Stimulated activated naive CD4-positive, alpha-beta T cell treated with Interleukin-2 at 50 U/mL for 16 hours (primary cell): ENCODE data around the gene VPS45.

Source experiments
- DNase-seq: peaks from one replicate; lab custom pipeline; 2025; lab: John Stamatoyannopoulos, UW

VPS45 gene

GRCh38 chr1:150194381-150195031, 126.9 kb downstream of the VPS45 start:
- no peak for DNase-seq
